Loucy (cell line): Measurements from ENCODE around the gene ITGB1.

ENCODE experiments used
- CTCF ChIP-seq: fragments of 200-600 bp; sonication (generic); conservative IDR thresholded peaks from 2 replicates; pipeline ENCODE4 v1.5.1; 2014; ENCODE audit warnings: mild to moderate bottlenecking, antibody characterized with exemption, low read length
- EZH2phosphoT487 ChIP-seq: fragments of 200-600 bp; IDR thresholded peaks from 2 replicates; pipeline ENCODE4 v1.6.1; 2018; ENCODE audit warnings: antibody characterized with exemption, mild to moderate bottlenecking, moderate library complexity, borderline replicate concordance

- TF ChIP-seq CTCF, result no peak
- no peak for TF ChIP-seq EZH2phosphoT487
Measured at GRCh38 chr10:33006342-33006887, 48.4 kb upstream of the ITGB1 start.
